ENCODE data around the gene KRT32.

GRCh38 chr17:41411072-41411840, 55.9 kb downstream of the KRT32 start:
- no peak for TF ChIP-seq CTCF (optimal IDR thresholded peaks at IDR 0.05 in 1 of 3, IDR thresholded peaks at IDR 0.05 in 1 of 3, conservative IDR thresholded peaks at IDR 0.05 in 1 of 3; ENCODE audit: extremely low read depth in 1 of 3, insufficient read depth in 2 of 3, low read length in 3 of 3)
- no peak for TF ChIP-seq EZH2 (IDR thresholded peaks at IDR 0.05; ENCODE audit: low read length)

Data from keratinocyte (primary cell).